DOHH2 (cell line): Measurements from ENCODE around the gene MET.

ENCODE experiments used
- EZH2phosphoT487 ChIP-seq: fragments of 200-600 bp; sonication (generic); IDR thresholded peaks from 2 replicates; pipeline ENCODE4 v1.6.1; 2017; ENCODE audit warnings: borderline replicate concordance, mild to moderate bottlenecking, antibody characterized with exemption, low read length, moderate library complexity, mixed read lengths
- TF ChIP-seq, protein P1 (sequence below): fragments of 200-600 bp; sonication (generic); IDR thresholded peaks from one replicate; pipeline ENCODE4 v1.5.1; 2014; ENCODE audit warnings: antibody characterized with exemption, mild to moderate bottlenecking, low read depth, low read length; ENCODE audit not compliant: poor library complexity, severe bottlenecking

DNA sequence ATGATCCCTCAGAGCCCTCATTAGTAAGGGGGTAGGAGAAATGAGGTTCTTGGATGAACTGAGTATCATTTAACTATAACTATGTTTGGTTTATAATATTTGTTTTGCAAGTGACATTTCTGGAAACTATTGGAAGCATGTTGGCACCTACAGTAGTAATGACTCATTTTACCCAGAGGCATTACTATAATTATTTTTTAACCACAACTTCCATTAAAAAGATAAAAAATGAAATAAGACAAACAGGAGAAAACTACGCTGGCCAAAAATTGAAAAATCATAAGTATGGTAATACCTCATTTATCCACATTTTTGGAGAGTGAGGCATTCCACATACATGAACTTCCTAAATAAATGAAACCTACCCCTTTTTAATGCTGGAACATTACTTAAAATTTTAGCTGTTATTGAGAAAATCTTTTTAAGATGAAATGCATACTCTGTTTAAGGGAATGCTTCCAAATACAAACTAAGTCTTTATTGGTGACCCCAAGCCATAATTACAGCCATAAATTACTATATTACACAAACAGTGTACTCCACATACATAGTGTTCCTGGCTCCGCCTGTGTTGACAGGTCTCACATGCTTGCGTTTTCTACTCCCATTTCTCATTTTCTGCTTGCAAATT, 105.8 kb downstream of the MET start:
- TF ChIP-seq, protein P1, sequence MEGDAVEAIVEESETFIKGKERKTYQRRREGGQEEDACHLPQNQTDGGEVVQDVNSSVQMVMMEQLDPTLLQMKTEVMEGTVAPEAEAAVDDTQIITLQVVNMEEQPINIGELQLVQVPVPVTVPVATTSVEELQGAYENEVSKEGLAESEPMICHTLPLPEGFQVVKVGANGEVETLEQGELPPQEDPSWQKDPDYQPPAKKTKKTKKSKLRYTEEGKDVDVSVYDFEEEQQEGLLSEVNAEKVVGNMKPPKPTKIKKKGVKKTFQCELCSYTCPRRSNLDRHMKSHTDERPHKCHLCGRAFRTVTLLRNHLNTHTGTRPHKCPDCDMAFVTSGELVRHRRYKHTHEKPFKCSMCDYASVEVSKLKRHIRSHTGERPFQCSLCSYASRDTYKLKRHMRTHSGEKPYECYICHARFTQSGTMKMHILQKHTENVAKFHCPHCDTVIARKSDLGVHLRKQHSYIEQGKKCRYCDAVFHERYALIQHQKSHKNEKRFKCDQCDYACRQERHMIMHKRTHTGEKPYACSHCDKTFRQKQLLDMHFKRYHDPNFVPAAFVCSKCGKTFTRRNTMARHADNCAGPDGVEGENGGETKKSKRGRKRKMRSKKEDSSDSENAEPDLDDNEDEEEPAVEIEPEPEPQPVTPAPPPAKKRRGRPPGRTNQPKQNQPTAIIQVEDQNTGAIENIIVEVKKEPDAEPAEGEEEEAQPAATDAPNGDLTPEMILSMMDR = no peak
- TF ChIP-seq EZH2phosphoT487 = no peak
